GM21423 (cell line): Measurements from ENCODE around the gene MITF.
"Not testable (repeated sequence)": the region's sequence is repeated elsewhere in the genome, so short reads cannot be mapped to it uniquely, and the experiment has no call there.

Experiments used
- ATAC-seq: cut with Tn5 transposase; IDR thresholded peaks from one replicate; pipeline ENCODE4 v1.9.1; 2021; ENCODE audit warnings: mild to moderate bottlenecking, moderate library complexity; ENCODE audit not compliant: unreplicated experiment

MITF gene

DNA sequence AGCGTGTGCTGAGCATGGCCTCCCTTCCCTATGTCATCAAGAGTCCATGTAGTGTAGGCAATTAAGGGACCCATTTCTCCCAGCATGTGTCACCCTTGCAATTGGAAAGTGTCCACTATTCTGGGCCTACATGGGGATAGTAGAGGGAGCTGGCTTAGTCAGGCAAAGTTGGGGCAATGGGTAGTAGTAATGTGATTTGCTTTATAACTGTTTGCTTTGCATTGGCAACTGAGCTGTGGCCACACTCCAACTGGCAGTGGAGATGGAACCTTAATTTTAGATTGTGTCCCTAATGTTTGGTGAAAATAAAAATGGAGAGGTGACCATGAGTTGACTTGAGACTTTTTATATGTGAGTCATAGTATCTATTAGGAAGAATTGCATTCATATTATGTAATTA, 162.5 kb downstream of the MITF start:
- ATAC-seq: no peak

DNA sequence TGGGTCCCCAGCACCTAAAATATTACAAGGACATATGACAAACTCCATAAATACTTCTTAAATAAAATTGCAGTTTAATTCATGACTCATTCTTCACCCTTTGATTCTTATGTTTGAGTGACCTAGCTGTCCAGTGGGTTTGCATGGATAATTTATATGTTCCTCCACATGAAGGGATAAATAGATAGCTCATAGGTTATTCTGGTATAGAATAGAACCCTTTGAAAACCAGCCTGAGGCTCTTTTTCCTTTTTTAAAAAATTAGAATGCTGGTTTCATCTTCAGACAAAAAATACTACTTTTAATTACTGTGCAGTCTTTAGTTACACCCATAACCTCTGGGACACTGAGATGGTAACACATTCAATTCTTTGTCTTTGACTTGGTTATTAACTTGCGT, 163.1 kb downstream of the MITF start:
- ATAC-seq: no peak

DNA sequence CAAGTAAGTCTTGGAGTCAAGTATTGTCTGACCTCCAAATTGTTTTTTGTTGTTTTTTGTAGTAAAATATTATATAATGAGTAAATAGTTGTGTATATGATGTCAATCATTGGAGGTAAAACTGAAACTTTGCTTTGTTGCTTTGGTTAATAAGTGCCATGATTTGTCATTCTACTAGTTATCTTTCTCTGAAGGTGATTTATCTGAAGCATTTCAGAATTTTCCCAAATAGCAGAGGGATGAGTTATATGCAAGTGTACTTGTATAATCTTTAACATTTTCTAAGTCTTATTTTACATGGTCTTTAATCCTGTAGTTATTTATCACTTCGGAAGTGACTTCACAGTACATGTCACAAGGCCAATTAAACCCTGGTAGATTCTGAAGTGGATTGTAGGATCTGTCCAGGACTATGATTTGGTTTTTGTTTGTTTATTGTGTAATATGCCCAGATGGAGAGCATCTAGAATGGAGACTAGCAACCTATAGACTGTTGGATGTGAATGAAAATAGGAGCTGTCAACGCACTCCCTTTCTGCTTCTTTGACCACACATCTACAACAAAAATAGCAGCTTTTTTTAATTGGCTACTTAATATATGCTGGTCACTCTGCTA, 167.2 kb downstream of the MITF start:
- ATAC-seq: no peak

DNA sequence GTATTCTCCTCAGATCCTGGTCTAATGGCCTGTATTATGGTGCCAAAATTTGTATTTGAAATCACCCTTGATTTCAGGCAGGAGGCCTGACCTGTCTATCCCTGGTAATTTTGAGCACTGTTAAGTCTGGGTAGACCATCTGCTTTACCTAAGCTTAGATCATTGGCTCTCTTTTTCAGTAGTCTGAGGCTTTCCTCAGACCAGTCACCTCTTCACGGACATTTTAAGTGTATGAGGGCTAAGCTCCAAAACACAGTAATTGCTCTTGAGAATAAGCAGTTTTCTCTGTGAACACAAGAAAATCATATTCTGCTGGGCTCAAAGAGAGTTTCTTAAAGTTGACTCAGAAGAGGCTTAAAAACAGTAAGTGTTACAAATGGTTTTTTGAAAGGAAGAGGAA, 168.3 kb downstream of the MITF start:
- no peak for ATAC-seq

DNA sequence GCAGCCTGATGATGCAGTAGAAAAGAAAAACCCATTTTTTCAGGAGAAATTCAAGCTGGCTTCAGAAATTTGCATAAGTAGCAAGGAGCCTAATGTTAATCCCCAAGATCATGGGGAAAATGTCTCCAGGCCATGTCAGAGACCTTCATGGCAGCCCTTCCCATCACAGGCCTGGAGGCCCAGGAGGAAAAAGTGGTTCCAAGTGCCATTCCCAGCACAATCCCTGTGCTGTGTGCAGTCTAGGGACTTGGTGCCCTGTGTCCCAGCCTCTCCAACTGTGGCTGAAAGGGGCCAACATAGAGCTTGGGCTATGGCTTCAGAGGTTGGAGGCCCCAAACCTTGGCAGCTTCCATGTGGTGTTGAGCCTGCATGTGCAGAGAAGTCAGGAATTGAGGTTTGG, 170.6 kb downstream of the MITF start:
- not testable (repeated sequence) for ATAC-seq

DNA sequence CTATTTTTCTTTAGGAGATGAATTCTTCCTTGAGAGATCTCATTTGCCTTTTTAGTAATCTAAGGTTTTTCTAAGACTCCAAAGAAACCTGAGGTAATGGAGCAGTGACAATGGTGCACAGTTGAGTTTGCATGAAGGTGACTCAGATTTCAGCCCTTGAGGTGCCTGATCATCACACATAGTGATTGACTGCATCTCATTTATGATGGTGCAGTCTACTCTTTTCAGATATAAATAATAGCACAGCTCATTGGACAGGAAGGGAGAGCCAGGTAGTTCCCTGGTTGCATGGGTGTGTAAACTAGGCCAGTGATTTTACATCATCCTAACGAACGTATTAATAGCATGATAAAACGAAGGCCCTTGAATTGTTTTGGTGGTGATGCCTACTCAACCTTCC, 174.2 kb downstream of the MITF start:
- no peak for ATAC-seq

DNA sequence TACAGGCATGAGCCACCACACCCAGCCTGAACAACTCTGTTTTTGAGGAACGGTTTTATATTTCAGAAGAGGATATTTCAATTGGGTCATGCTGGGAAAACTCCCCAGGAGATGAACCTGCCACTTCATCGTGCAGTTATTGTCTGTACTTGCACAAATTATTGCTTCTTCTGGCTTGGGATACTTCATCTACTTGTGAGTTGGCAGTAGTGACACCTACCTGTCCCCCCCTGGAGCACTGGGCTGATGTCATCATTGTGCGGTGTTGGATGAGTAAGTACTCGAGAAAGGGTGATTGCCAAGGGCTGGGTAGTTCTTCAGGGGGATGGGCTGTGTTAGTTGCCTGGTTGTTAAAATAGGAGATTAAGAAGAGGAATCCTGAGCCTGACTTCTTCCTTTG, 175.1 kb downstream of the MITF start:
- no peak for ATAC-seq

DNA sequence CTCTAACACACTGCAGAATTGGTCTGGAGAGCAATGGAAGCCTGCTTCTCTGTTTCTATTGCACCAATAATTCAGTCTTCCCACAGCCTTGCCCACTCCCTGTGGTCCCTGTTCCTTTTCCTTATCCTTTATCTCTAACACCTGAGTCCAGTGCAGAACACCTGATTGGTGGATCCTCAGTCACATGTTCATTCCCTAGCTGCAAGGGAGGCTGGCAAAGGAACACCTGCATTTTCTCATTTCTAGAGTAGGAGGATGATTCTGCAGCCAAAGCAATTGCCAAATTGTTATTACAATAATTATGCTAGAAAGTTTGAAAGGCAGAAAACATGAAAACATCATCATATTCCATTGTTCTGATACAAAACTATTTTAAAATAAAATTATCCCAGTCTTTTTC, 176.5 kb downstream of the MITF start:
- no peak for ATAC-seq

DNA sequence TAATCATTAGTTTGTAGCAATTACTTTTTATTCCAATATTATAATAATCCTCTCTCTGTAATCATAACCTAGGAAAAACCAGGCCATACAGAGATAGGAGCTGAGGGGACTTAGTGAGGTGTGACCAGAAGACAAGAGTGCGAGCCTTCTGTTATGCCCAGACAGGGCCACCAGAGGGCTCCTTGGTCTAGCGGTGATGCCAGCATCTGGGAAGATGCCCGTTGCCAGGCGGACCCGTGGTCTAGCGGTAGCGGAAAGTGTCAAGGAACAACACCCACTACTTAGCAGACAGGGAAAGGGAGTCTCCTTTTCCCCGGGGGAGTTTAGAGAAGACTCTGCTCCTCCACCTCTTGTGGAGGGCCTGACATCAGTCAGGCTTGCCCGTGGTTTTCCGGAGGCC, 180.7 kb downstream of the MITF start:
- ATAC-seq: not testable (repeated sequence)

DNA sequence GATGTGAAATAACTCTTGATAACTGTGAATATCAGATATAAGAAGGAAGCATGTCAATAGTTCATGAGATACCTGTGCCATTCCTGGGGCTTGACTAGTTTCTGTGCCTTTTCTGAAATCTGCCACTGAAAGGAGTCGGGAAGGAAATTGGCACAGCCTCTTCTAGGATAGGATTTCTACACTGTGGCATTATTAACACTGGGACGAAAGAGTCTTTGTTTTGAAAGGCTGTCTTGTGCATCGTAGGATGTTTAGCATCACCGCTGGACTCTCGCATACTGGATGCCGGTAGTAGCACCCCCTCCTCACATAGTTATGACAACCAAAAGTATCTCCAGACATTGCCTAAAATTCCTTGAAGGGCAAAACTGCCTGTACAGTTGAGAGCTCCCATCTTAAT, 182.4 kb downstream of the MITF start:
- no peak for ATAC-seq

DNA sequence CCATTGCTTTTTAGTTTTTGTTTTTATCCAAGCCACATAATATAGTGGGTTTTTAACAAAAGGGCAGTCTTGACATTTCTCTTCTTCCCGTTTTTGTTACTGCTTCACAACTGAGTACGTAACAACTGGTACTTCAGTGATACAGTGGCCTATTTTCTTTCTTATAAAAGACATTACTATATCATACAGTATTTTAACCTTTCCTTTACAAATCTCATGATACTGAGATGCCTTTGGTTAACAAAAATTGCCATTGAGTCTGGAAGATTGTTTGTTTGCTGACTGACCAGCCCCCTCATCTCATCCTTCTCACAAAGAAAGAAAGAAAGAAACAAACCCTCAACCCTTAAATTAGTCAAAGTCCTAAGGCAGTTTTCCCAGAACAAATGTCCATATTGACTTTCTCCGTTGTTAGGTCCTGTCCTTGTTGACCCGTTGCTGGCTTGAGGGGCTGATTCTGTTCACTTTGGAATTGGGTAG, 183.3 kb downstream of the MITF start:
- ATAC-seq: no peak

DNA sequence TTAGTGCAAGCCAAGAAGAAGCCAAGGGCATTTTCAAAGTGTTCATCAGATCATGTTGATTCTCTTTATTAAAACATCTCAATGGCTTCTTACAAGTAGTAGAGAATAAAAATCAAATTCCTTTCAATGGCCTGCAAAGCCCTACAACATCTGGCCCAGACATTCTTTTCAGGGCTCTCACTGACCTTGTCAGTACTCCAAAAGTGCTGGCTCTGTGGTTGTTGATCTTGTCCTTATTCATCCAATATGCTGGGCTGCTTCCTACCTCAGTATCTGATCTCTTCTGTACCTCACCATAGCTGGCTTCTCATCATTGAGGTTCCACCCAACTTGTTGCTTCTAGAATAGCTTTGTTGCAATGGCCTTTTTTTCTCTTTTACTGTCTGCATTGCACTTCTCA, 186.2 kb downstream of the MITF start:
- ATAC-seq: no peak

DNA sequence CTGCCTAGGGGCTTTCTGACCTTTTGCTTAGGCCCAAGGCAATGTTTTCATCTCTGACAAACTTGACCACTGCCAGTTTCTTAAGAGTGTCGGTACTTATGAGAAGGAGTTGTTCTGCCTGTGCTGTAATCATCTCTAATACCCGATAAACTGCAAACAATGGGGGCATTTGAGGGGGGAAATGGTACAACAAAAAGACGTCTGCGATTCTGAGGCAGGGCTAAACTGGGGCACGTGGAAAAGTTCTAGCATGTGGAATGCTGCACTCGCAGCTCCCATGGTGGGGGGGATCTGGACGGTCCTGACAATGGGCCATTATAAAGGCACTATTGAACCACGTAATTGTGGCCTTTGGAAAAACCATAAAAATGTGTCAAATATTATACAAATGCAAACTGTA, 187.1 kb downstream of the MITF start:
- no peak for ATAC-seq

DNA sequence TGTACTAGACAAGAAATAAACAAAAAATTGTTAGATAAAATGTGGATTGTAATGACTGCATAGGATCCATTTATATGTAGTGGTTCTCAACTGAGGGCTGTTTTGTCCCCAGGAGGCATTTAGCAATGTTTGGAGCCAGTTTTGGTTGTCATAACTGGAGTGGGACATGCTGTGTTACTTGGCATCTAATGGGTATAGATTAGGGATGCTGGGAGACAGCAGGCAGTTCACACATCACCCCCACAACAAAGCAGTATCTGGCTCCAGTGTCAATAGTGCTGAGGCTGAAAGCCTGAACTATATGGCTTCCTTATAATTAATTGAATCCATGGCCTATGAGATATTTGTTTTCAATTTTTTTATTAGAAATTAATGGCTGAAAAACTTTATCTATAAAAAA, 188.3 kb downstream of the MITF start:
- ATAC-seq: no peak

DNA sequence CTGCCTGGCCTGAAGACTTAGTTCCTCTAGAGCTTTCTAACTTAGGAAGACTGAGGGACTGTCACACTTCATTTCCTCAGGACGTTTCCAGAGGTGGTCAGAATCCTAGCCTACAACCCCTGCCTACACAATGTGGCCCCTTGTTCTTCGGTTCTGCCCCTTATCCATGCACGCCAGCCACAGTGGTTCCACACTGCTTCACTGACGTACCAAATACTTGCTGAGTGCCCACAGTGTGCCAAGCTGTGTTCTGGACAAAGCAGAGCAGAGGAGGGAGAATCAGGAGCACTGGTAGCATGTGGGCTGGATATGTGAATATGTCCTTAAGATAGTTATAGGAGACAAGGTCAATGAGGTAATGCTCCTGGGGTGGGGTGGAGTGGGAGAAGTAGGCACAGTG, 189.8 kb downstream of the MITF start:
- no peak for ATAC-seq

DNA sequence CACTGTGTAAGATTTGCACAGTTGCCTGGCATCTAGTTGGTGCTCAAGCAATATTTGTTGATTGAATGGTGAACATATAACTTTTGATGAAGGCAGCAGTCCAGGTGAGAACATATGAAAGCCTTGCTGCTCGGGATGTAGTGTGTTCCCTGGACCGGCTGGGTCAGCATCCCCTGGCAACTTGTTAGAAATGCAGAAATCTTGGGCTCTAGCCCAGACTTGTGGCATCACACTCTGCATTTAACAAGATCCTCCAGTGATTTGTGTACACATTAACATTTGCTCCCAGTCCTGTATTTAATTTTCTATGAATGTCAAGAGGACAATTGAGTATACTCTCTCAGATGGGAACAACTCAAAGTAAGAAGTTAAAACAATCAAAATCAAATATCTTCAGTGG, 191.3 kb downstream of the MITF start:
- ATAC-seq: no peak

DNA sequence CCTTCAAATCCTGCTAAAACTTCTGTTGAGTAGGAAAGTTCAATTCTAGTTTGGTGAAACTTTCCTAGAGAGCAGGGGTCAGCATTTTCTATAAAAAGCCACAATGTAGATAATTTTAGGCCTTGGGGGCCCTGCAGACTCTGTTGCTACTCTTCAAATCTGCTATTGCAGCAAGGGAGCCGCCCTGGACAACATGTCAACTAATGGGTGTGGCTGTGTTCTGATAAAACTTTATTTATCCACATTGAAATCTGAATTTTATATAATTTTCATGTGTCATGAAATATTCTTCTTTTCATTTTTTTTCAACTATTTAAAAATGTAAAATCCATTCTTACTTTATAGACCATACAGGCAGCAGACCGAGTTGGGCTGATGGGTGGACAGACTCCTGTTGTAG, 192.8 kb downstream of the MITF start:
- no peak for ATAC-seq

DNA sequence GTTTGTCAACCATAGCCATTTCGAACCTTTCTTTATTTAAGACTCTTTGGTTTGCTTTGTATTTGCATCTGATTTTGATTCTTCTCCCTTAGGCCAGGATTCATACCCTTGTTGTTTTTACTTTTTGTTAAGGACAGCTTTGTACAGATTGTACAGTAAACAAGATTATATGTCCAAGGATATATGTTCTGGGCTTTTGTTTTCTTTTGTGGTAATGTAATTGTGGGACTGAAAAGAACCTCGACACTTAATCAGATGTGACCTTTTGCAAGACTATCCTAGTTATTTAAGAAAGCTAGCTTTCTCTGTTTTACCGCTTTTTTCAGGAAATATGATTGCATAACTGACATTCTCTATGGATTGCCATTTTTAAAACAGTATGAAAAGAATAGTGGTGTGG, 193.2 kb downstream of the MITF start:
- ATAC-seq: no peak

DNA sequence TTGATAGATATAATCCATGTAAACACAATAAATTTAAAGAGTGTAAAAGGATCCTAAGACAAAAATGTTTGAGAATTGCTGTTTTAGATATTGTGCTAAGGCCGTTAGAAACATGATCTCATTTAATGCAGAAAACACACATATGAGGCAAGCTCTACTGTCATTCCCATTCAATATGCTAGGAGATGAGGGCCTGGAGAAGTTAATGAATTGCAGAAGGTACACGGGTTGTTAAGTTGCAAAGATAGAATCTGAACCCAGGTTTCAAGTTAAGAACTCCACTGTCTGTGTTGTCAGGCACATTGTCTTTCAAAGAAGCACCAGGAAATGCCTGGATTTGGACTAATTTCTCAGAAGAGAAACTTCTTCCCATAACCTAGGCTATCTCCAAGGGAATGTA, 195.1 kb downstream of the MITF start:
- no peak for ATAC-seq

DNA sequence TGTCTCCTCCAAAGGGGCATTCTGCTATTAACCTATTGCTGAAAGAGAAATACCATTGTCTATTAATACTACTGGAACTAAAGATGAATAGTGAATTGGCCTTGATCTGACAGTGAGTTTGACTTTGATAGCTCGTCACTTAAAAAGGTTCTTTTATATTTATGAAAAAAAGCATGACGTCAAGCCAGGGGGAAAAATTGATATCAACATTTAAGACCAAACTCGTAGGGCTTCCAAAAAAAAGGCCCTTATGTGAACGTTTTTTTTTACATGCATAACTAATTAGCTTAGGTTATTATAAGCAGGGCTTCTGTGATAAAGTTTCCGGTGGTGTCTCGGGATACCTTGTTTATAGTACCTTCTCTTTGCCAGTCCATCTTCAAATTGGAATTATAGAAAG, 197.0 kb downstream of the MITF start:
- no peak for ATAC-seq

DNA sequence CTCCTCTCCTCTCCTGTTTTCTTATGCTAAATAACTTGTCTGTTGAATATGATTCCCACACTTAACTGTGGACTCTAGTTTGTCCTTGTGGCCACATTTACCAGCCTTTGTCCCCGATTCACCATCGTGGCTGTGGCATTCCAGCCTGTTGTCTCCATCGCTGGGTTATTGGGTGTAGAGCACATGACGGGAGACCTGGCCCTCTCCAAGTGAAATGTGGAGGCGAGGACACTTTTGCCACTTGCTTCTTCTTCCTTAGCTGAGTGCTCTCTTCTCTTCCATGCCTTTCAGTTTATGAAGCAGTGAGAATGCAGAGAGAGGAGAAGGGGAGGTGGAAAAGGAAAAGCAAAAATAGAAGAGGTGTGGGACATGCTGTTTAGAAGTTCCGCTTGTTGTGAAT, 198.8 kb downstream of the MITF start:
- ATAC-seq: no peak

DNA sequence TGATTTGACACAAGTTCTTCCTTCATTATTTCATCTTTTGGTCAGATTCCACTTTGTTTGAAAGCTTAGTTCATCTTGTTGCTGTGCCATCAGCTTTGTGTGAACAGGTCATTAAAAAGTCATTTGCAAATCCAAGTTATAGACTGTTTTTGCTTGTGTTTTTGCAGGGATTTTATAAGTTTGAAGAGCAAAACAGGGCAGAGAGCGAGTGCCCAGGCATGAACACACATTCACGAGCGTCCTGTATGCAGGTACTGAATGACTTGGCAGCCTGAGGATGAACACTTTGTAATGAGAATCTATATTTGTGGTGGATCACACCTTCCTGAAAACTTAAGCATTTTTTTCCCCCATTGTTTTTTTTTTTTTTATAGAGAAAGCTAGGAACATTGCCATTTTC, 199.7 kb downstream of the MITF start:
- no peak for ATAC-seq

DNA sequence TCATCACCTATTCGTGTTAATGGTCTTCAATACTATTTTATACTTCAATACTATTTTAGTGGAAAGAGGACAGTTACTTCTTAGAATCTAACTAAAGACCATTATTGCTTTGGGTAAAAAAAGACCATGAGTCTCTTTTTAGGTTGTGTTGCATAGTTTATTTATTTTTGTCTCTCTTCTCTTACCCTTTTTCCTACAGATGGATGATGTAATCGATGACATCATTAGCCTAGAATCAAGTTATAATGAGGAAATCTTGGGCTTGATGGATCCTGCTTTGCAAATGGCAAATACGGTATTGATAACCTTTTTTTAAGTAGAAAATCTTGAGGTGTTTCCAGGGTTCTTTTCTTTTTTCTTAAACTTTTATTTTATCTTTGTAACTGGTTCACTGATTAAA, 201.8 kb downstream of the MITF start:
- ATAC-seq: no peak
